ENCODE data around the gene ESRP2.
A peak's percentile ranks its signal among the peaks of the same experiment; 100 is the strongest.

The ESRP2 gene

DNA sequence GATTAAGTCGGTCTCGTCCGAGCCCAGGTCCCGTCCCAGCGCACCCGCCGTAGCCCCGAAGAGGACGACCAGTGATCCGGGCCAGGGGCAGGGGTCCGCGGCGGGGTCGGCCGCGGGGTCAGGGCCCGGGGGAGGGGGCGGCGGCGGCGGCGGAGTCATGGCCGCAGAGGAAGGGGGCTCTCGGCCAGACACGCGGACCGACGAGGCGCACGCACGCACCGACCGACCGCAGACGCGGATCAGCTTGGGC, at the start of gene ESRP2:
Gene ESRP2 (minus strand): TSS at position 241 of the 250 bp plus-strand sequence. CDS start 82 bp downstream, at position 159.
- Histone ChIP-seq H3K27ac (peak within 1 kb of the TSS; percentile 84), H3K9me3 (peaks cover 9% of the 10 kb centered on the region; the same call in 1 of the 2 replicates), H3K27me3 (no peaks in the 10 kb centered on the region), H3K4me3 (peak within 1 kb of the TSS; percentile 68), H3K36me3 (peaks cover 14% of the 10 kb centered on the region), H3K9ac (peak within 1 kb of the TSS; percentile 76), H3K4me1 (peaks cover 57% of the 10 kb centered on the region), H3K4me2 (peak within 1 kb of the TSS; percentile 94), H4K20me1 (peaks cover 12% of the 10 kb centered on the region; the same call in 1 of the 2 replicates)
- no peak for TF ChIP-seq Cebpa-rat (IDR thresholded peaks at IDR 0.05)

DNA sequence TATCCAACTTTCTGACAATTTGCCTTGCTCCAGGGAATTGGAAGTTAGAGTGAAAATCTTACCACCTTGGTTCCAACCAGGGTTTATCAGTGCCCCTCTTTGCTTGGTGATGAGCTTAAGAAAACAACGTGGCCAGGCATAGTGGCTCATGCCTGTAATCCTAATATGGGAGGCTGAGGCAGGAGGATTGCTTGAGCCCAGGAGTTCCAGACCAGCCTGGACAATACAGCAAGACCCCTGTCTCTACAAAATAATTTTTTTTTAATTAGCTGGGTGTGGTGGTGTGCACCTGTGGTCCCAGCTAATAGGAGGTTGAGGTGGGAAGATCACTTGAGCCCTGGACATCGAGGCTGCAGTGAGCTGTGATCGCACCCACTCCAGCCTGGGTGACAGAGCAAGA, 49.8 kb upstream of the ESRP2 start:
- peaks cover 100% of the 10 kb centered on the region for H3K4me1 ChIP-seq
- H3K9me3 ChIP-seq, result no peaks in the 10 kb centered on the region
- peak overlapping the region; percentile 25 for H3K9ac ChIP-seq
- peak overlapping the region; percentile 94 for H3K4me2 ChIP-seq
- peak overlapping the region; percentile 51 for H3K4me3 ChIP-seq
- H3K27me3 ChIP-seq, result no peaks in the 10 kb centered on the region
- TF ChIP-seq Cebpa-rat (IDR thresholded peaks at IDR 0.05), result no peak
- peaks cover 32% of the 10 kb centered on the region for H3K36me3 ChIP-seq
- peak overlapping the region; percentile 85 for H3K27ac ChIP-seq
- peaks cover 9% of the 10 kb centered on the region; the same call in 1 of the 2 replicates for H4K20me1 ChIP-seq

DNA sequence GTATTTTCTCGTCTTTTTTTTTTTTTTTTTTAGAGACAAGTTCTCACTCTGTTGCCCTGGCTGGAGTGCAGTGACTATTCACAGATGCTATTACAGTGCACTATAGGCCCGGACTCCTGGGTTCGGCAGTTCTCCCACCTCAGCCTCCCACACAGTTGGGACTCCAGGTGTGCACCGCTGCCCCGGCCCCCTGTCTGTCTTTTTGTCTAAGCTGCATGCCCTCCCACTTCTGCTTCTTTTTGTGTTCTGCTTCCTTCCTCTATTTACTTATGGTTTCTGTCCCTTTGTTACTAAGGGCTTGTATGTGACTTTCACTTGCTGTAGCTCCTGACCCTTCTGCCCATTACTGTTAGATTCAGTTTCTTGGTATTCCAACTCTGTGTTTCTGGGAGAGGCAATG, 48.9 kb upstream of the ESRP2 start:
- peak overlapping the region; percentile 63 for H3K9ac ChIP-seq
- TF ChIP-seq Cebpa-rat (IDR thresholded peaks at IDR 0.05), result no peak
- H3K4me1 ChIP-seq, result peaks cover 100% of the 10 kb centered on the region
- H3K9me3 ChIP-seq, result no peaks in the 10 kb centered on the region
- peak overlapping the region; percentile 85 for H3K27ac ChIP-seq
- H4K20me1 ChIP-seq, result peaks cover 6% of the 10 kb centered on the region; the same call in 1 of the 2 replicates
- peak overlapping the region; percentile 94 for H3K4me2 ChIP-seq
- H3K4me3 ChIP-seq, result peak overlapping the region; percentile 51
- H3K36me3 ChIP-seq, result peaks cover 35% of the 10 kb centered on the region
- no peaks in the 10 kb centered on the region for H3K27me3 ChIP-seq

DNA sequence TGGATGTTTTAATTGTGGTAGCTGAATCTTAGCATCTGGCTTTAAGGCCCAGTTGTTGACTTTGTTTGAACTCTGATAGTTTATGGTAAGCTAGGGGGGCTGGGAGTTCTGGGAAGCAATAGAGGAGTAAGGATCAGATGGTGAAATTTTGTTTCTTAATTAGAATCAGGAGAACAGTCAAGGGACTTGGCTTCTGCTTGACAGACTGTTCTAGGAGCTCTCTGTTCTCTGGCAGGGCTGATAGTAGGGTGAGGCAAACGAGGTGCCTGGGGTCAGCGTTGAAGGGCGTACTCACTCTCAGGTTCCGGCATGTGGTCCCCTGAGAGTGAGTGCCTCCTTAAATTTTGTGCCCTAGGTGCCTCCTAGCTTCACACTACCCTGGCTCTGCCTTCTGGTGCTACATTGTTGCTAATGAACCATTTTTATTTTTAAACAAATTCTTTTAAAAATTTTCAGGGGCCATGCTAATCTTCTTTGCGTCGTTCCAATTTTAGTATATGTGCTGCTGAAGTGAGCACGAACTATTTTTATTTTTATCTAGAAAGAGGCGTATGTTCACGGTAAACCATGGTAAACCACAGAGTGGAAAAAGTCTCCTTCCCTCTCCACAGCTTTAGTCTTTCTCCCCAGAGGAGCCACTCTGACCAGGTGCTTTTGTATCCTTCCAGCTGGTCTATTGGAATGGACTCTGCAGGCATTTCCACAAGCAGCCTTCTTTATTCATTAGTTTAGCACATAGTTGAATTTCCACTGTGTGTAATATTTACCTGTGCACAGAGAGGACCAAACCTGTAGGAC, 48.1 kb upstream of the ESRP2 start:
- Histone ChIP-seq H3K4me2 (peak overlapping the region; percentile 94), H3K4me3 (peak overlapping the region; percentile 51), H3K27me3 (no peaks in the 10 kb centered on the region), H3K9me3 (no peaks in the 10 kb centered on the region; the same call in 1 of the 2 replicates), H3K9ac (peak overlapping the region; percentile 63), H3K27ac (peak overlapping the region; percentile 85), H4K20me1 (no peaks in the 10 kb centered on the region), H3K36me3 (peaks cover 43% of the 10 kb centered on the region), H3K4me1 (peaks cover 93% of the 10 kb centered on the region)
- no peak for TF ChIP-seq Cebpa-rat (IDR thresholded peaks at IDR 0.05)

DNA sequence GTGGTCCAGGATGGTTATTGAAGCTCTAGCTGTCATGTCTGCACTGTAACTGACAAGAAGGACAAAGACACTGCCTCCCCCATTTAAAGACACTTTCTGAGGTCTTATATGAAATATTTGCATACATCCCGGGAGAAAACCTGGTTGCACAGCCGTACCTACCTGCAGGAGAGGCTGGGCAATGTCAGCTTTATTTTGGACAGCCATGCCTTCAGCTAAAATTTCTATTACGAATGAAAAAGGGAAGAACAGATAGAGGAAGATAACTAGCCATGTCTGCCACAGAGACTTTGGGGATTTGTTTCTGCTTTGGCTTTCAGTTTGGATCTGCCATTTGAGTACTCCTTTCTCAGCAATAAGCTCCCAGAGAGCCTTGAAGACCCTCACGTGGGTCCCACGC, 47.4 kb upstream of the ESRP2 start:
- peak overlapping the region; percentile 94 for H3K4me2 ChIP-seq
- peak overlapping the region; percentile 51; the same call in 1 of the 2 replicates for H3K4me3 ChIP-seq
- H3K27ac ChIP-seq, result peak overlapping the region; percentile 85
- H3K4me1 ChIP-seq, result peaks cover 86% of the 10 kb centered on the region
- H4K20me1 ChIP-seq, result no peaks in the 10 kb centered on the region
- no peaks in the 10 kb centered on the region; the same call in 1 of the 2 replicates for H3K9me3 ChIP-seq
- TF ChIP-seq Cebpa-rat (IDR thresholded peaks at IDR 0.05), result no peak
- H3K36me3 ChIP-seq, result peaks cover 47% of the 10 kb centered on the region
- H3K9ac ChIP-seq, result peak overlapping the region; percentile 63
- H3K27me3 ChIP-seq, result no peaks in the 10 kb centered on the region

DNA sequence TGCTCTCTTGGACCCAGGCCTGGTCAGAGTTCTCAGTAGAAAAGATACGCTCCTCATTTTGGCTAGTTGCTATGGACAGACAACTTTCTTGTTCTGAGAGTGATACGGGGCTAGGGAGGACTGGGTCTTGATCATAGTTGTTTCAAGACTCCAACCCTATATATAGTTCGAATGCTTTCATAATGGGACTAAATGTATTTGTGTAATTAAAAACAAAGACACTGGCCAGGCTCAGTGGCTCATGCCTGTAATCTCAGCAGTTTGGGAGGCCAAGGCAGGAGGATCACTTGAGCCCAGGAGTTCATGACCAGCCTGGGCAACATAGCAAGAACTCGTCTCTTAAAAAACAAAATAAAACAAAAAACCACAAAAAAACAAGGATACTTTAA, 46.1 kb upstream of the ESRP2 start:
- H3K4me1 ChIP-seq, result peaks cover 73% of the 10 kb centered on the region
- H3K4me2 ChIP-seq, result peak overlapping the region; percentile 94; the same call in 1 of the 2 replicates
- H4K20me1 ChIP-seq, result no peaks in the 10 kb centered on the region
- H3K9me3 ChIP-seq, result no peaks in the 10 kb centered on the region; the same call in 1 of the 2 replicates
- H3K36me3 ChIP-seq, result peaks cover 52% of the 10 kb centered on the region
- no peak overlapping the region for H3K4me3 ChIP-seq
- H3K27ac ChIP-seq, result peak overlapping the region; percentile 85; the same call in 1 of the 2 replicates
- H3K9ac ChIP-seq, result no peak overlapping the region
- no peak for TF ChIP-seq Cebpa-rat (IDR thresholded peaks at IDR 0.05)
- no peaks in the 10 kb centered on the region for H3K27me3 ChIP-seq

DNA sequence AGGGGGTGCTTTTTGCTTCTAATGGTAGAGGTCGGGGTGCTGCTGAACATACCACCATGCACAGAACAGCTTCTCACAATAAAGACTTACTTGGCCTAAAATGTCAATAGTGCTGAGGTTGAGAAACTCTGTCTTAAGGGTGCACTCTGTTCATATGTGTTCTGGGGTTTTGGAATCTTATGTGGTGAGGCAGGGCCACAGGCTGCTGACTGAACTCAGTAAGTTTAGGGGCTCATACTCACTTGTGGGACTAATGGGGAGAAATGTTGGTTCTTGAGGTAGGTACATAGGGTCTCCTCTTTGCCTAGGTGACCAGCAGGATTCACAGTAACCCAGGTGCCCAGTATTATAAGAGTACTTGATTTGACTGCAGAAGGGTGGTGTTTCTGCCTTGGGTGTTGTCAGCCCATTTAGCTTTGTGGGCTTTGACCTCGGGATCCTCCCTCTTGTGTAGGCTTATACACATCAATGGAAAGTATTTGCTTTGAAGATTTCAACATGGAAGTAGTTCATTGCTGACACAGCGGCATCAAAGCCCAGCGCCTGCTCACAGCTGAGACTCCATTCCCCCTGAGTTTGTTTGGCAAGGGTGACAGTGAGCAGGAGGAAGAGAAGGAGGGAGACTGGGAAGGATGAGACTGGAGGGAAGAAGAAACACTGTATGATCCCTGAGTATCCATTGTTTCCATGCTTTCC, 45.6 kb upstream of the ESRP2 start:
- Histone ChIP-seq H3K27ac (peak overlapping the region; percentile 85; the same call in 1 of the 2 replicates), H3K36me3 (peaks cover 57% of the 10 kb centered on the region), H3K27me3 (no peaks in the 10 kb centered on the region), H3K4me2 (peak overlapping the region; percentile 94; the same call in 1 of the 2 replicates), H3K4me1 (peaks cover 68% of the 10 kb centered on the region), H3K9ac (no peak overlapping the region), H3K9me3 (no peaks in the 10 kb centered on the region; the same call in 1 of the 2 replicates), H4K20me1 (peaks cover 3% of the 10 kb centered on the region; the same call in 1 of the 2 replicates), H3K4me3 (no peak overlapping the region)
- TF ChIP-seq Cebpa-rat (IDR thresholded peaks at IDR 0.05), result no peak

DNA sequence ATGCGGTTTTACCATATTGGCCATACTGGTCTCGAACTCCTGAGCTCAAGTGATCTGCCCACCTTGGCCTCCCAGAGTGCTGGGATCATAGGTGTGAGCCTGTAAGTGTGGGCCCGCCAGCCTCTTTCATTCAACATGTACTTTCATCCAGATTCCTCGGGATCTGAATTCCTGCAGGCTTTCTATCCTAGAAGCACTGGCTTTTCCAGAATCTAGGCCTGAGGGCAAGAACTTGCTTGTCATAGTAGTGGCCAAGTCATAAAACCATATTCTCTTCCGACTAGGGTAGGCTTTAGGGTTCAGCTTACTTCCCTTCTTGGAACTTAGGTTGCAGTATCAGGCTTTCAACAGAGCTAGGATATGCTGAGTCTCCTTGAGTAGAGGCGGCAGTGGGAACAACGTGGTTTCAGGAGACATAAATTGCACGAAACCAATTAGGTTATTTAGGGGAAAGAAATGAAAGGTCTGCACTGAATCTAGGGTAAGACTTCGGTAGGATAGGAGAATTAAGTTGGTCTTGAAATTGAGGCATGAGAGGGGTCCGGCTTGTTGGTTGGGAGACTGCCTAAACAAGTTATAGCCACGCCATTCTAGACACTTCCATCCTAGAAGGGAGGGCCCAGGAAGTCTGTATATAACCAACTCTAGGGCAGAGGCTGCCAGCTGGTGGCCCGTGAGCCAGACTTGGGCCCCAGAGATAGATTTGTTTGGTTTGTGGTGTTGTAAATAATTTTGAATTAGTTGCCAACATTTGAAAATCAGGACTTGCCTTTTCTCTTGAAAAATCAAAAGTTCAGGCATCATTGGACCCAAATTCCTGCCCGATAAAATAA, 44.0 kb upstream of the ESRP2 start:
- TF ChIP-seq Cebpa-rat (IDR thresholded peaks at IDR 0.05), result no peak
- no peaks in the 10 kb centered on the region; the same call in 1 of the 2 replicates for H3K9me3 ChIP-seq
- no peaks in the 10 kb centered on the region for H3K27me3 ChIP-seq
- no peak overlapping the region for H3K9ac ChIP-seq
- no peak overlapping the region for H3K4me2 ChIP-seq
- H3K36me3 ChIP-seq, result peaks cover 70% of the 10 kb centered on the region
- no peak overlapping the region for H3K27ac ChIP-seq
- H4K20me1 ChIP-seq, result peaks cover 17% of the 10 kb centered on the region
- no peak overlapping the region for H3K4me3 ChIP-seq
- H3K4me1 ChIP-seq, result peaks cover 64% of the 10 kb centered on the region

DNA sequence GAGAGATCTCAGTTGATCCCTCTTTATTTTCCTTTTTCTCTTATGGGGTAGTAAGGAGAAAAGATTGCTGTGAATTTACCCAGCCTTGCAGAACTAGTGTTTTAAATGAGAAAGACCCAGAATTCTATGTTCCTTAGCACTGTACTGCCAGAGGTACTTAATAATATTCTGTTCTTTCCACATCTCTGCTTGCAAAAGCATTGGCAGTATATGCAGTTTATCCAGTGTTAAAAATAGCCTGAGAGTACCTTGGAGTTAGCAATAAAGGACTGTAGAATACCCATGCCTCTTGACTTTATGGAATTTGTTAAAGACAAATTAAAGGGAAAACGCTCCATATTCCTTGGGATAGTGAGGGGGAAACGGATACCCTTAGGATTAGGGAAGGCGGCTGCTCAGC, 40.3 kb upstream of the ESRP2 start:
- Histone ChIP-seq H3K27ac (no peak overlapping the region), H3K9me3 (no peaks in the 10 kb centered on the region; the same call in 1 of the 2 replicates), H3K9ac (peak overlapping the region; percentile 26; the same call in 1 of the 2 replicates), H3K4me1 (peaks cover 43% of the 10 kb centered on the region), H3K27me3 (no peaks in the 10 kb centered on the region), H3K4me3 (no peak overlapping the region), H3K36me3 (peaks cover 90% of the 10 kb centered on the region), H4K20me1 (peaks cover 55% of the 10 kb centered on the region), H3K4me2 (peak overlapping the region; percentile 10; the same call in 1 of the 2 replicates)
- TF ChIP-seq Cebpa-rat (IDR thresholded peaks at IDR 0.05), result no peak

Data from BLaER1 (cell line).